Astrocyte (in vitro differentiated cells and primary cell): Measurements from ENCODE around the gene IBA57. TPM values are rescaled to one million over a fixed set of nuclear protein-coding genes. Genes with fewer than 3 reads are reported as not detected.

Source experiments
- DNase-seq: peaks from one replicate; pipeline ENCODE4 v3.0.0-alpha.2; 2010; ENCODE audit warnings: low read depth
- FAIRE-seq: peaks from 2 replicates; lab custom pipeline; 2011; peaks lifted over from hg19 to GRCh38; lab: Jason Lieb, UNC
- H2AFZ ChIP-seq: 2 replicates; pipeline ENCODE4 v1.6.0; 2012; ENCODE audit warnings: low read depth, low read length, inconsistent platforms
- H3K27ac ChIP-seq: 2 replicates; pipeline ENCODE4 v1.5.1; 2011; ENCODE audit warnings: low read depth, low read length, inconsistent platforms
- H3K27me3 ChIP-seq: 2 replicates; pipeline ENCODE4 v1.6.0; 2011; ENCODE audit warnings: low read length, inconsistent platforms; ENCODE audit not compliant: insufficient read depth
- H3K36me3 ChIP-seq: 2 replicates; pipeline ENCODE4 v1.5.1; 2011; ENCODE audit warnings: low read length, inconsistent platforms; ENCODE audit not compliant: insufficient read depth
- H3K4me1 ChIP-seq: 2 replicates; pipeline ENCODE4 v1.5.1; 2011; ENCODE audit warnings: low read length, inconsistent platforms; ENCODE audit not compliant: insufficient read depth
- H3K4me2 ChIP-seq: 2 replicates; pipeline ENCODE4 v1.6.0; 2012; ENCODE audit warnings: low read length, inconsistent platforms
- H3K4me3 ChIP-seq: 2 replicates; pipeline ENCODE4 v1.5.1; 2011; ENCODE audit warnings: low read depth, mild to moderate bottlenecking, low read length, inconsistent platforms; ENCODE audit not compliant: insufficient read depth
- H3K79me2 ChIP-seq: 2 replicates; pipeline ENCODE4 v1.6.0; 2012; ENCODE audit warnings: mild to moderate bottlenecking, low read length, inconsistent platforms; ENCODE audit not compliant: insufficient read depth
- H3K9ac ChIP-seq: 2 replicates; pipeline ENCODE4 v1.6.0; 2012; ENCODE audit warnings: mild to moderate bottlenecking, low read length, inconsistent platforms
- H3K9me3 ChIP-seq: 2 replicates; pipeline ENCODE4 v1.5.1; 2012; ENCODE audit warnings: low read depth, mild to moderate bottlenecking, low read length, inconsistent platforms; ENCODE audit not compliant: insufficient read depth
- H4K20me1 ChIP-seq: 2 replicates; pipeline ENCODE4 v1.6.0; 2012; ENCODE audit warnings: low read length, inconsistent platforms; ENCODE audit not compliant: insufficient read depth
- H3K27ac Mint-ChIP-seq: one replicate; pipeline ENCODE4 v1.8.0; 2021; ENCODE audit warnings: mild to moderate bottlenecking, mixed read lengths; ENCODE audit not compliant: unreplicated experiment
- H3K27me3 Mint-ChIP-seq: one replicate; pipeline ENCODE4 v1.8.0; 2021; ENCODE audit warnings: low read depth, mixed read lengths; ENCODE audit not compliant: unreplicated experiment
- H3K36me3 Mint-ChIP-seq: one replicate; pipeline ENCODE4 v1.8.0; 2021; ENCODE audit warnings: low read depth, mixed read lengths; ENCODE audit not compliant: unreplicated experiment
- H3K4me1 Mint-ChIP-seq: one replicate; pipeline ENCODE4 v1.8.0; 2021; ENCODE audit warnings: low read depth, mixed read lengths; ENCODE audit not compliant: unreplicated experiment
- H3K4me3 Mint-ChIP-seq: one replicate; pipeline ENCODE4 v1.8.0; 2021; ENCODE audit warnings: mild to moderate bottlenecking, moderate library complexity, mixed read lengths; ENCODE audit not compliant: unreplicated experiment
- H3K9me3 Mint-ChIP-seq: one replicate; pipeline ENCODE4 v1.8.0; 2021; ENCODE audit warnings: mild to moderate bottlenecking, mixed read lengths; ENCODE audit not compliant: unreplicated experiment
- EZH2 ChIP-seq: IDR thresholded peaks from 2 replicates; pipeline ENCODE4 v1.6.1; 2012; ENCODE audit warnings: mild to moderate bottlenecking, low read length, inconsistent platforms; ENCODE audit not compliant: insufficient read depth
- total RNA-seq: library from RNA; stranded (reverse); gene quantifications from 2 replicates; pipeline ENCODE4 v1.2.1, GENCODE V29; 2021
- TF ChIP-seq, protein P1 (sequence below): IDR thresholded peaks from 2 replicates; pipeline ENCODE4 v1.5.1; 2011; ENCODE audit warnings: low read depth, mild to moderate bottlenecking, inconsistent platforms, low read length, moderate library complexity; ENCODE audit not compliant: insufficient read depth

IBA57 gene
- total RNA-seq, 1 donor from 2014 or later = 4.9 TPM

DNA sequence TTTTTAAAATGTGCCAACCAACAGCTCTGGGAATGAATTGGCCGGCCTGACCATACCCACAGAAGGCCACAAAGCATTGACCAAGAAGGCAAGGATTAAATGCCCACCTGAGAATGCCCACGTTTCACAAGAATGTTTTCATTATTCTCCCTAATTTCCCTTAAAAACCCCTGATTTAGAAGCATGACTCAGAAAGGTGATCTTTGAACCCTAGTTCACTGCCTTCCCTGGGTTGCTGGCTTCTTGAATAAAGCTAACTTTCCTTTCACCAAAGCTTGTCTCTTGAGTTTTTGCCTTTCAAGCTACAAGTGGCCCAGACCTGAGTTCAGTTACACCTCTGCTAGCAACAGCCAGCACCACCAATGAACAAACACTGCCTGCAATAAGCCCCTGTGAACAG, 42.1 kb upstream of the IBA57 start:
- DNase-seq (no peak), FAIRE-seq (no peak)
- Mint-ChIP-seq H3K4me1 (no peaks in the 10 kb centered on the region), H3K9me3 (no peaks in the 10 kb centered on the region), H3K4me3 (no peak overlapping the region), H3K27me3 (peaks cover 46% of the 10 kb centered on the region), H3K36me3 (no peaks in the 10 kb centered on the region), H3K27ac (no peak overlapping the region)
- H3K9ac ChIP-seq = no peak overlapping the region
- no peak overlapping the region for H3K4me3 ChIP-seq
- no peak for TF ChIP-seq EZH2
- TF ChIP-seq, protein P1, sequence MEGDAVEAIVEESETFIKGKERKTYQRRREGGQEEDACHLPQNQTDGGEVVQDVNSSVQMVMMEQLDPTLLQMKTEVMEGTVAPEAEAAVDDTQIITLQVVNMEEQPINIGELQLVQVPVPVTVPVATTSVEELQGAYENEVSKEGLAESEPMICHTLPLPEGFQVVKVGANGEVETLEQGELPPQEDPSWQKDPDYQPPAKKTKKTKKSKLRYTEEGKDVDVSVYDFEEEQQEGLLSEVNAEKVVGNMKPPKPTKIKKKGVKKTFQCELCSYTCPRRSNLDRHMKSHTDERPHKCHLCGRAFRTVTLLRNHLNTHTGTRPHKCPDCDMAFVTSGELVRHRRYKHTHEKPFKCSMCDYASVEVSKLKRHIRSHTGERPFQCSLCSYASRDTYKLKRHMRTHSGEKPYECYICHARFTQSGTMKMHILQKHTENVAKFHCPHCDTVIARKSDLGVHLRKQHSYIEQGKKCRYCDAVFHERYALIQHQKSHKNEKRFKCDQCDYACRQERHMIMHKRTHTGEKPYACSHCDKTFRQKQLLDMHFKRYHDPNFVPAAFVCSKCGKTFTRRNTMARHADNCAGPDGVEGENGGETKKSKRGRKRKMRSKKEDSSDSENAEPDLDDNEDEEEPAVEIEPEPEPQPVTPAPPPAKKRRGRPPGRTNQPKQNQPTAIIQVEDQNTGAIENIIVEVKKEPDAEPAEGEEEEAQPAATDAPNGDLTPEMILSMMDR = no peak
- peaks cover 4% of the 10 kb centered on the region for H3K27me3 ChIP-seq
- H2AFZ ChIP-seq = no peak overlapping the region
- no peaks in the 10 kb centered on the region for H3K4me1 ChIP-seq
- H3K79me2 ChIP-seq = no peaks in the 10 kb centered on the region
- H3K9me3 ChIP-seq = no peaks in the 10 kb centered on the region
- H4K20me1 ChIP-seq = no peaks in the 10 kb centered on the region
- no peak overlapping the region for H3K27ac ChIP-seq
- no peaks in the 10 kb centered on the region for H3K36me3 ChIP-seq
- H3K4me2 ChIP-seq = no peak overlapping the region

DNA sequence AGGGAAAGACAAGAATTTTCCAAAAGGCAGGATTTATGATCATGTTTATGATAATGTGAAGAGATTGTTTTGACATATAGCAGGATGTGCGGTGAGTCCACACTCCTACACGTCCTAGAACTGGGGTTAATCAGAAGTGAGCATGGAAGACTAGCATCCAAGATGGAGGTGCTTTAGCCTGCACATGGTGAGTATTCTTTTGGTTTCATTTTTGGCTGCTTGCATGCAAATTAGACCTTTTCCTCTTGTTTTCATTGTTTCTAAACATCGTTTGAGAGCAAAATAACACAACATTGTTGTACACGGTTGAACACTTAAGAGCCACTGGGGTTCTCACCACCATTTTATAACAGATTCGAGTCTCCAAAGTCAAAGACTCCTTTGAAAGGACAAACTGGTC, 40.4 kb upstream of the IBA57 start:
- H3K9ac ChIP-seq = no peak overlapping the region
- no peak for FAIRE-seq
- no peak for DNase-seq
- no peak overlapping the region for H3K4me2 ChIP-seq
- H3K4me1 Mint-ChIP-seq = no peaks in the 10 kb centered on the region
- H3K36me3 Mint-ChIP-seq = no peaks in the 10 kb centered on the region
- H3K4me3 ChIP-seq = no peak overlapping the region
- no peaks in the 10 kb centered on the region for H3K79me2 ChIP-seq
- TF ChIP-seq, protein P1 = no peak
- TF ChIP-seq EZH2 = no peak
- no peak overlapping the region for H2AFZ ChIP-seq
- H3K9me3 ChIP-seq = no peaks in the 10 kb centered on the region
- H3K36me3 ChIP-seq = no peaks in the 10 kb centered on the region
- no peaks in the 10 kb centered on the region for H3K9me3 Mint-ChIP-seq
- no peaks in the 10 kb centered on the region for H3K4me1 ChIP-seq
- H3K4me3 Mint-ChIP-seq = no peak overlapping the region
- peaks cover 8% of the 10 kb centered on the region for H3K27me3 ChIP-seq
- H3K27me3 Mint-ChIP-seq = peaks cover 46% of the 10 kb centered on the region
- H4K20me1 ChIP-seq = no peaks in the 10 kb centered on the region
- H3K27ac ChIP-seq = no peak overlapping the region
- no peak overlapping the region for H3K27ac Mint-ChIP-seq

DNA sequence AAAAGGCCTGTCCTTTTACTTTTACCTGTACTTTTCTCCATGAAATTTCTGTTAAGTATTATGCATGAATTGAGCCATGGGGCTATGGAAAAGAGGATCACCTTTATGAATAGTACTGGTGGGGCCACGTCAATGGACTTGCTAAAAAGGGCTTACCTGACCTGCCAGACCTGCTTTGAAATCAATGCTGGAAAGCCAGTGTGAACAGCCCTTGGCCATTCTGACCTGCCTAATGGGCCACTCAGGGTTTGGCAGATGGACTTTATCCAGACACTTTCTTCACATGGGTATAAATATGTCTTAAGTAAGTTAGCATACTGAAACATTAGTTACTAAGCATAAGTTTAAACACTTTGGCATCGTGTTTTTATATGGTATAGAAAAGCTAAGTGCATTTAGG, 33.8 kb upstream of the IBA57 start:
- Histone ChIP-seq H3K27me3 (peaks cover 29% of the 10 kb centered on the region), H3K9me3 (no peaks in the 10 kb centered on the region), H3K4me3 (no peak overlapping the region), H4K20me1 (no peaks in the 10 kb centered on the region), H3K4me1 (no peaks in the 10 kb centered on the region), H3K36me3 (no peaks in the 10 kb centered on the region), H3K9ac (no peak overlapping the region), H3K27ac (no peak overlapping the region), H3K79me2 (no peaks in the 10 kb centered on the region), H3K4me2 (no peak overlapping the region), H2AFZ (no peak overlapping the region)
- TF ChIP-seq, protein P1 = no peak
- no peak for TF ChIP-seq EZH2
- Mint-ChIP-seq H3K27ac (no peak overlapping the region), H3K9me3 (no peaks in the 10 kb centered on the region), H3K4me1 (peaks cover 2% of the 10 kb centered on the region), H3K27me3 (peaks cover 41% of the 10 kb centered on the region), H3K36me3 (no peaks in the 10 kb centered on the region), H3K4me3 (no peak overlapping the region)
- no peak for DNase-seq
- FAIRE-seq = no peak
